A549 (cell line): Measurements from ENCODE around the gene ERP29. TPM values are rescaled to one million over a fixed set of nuclear protein-coding genes. Genes with fewer than 3 reads are reported as not detected.
A peak's percentile ranks its signal among the peaks of the same experiment; 100 is the strongest.
"Not testable (repeated sequence)": the region's sequence is repeated elsewhere in the genome, so short reads cannot be mapped to it uniquely, and the experiment has no call there.

Experiments
- ATAC-seq, 2 experiments: fragments of 200-7000 bp in 1 of 2; fragments of >200 bp in 1 of 2; cut with Nextera tagmentation in 1 of 2; cut with Tn5 transposase in 1 of 2; 3 replicates each; pipeline versions ENCODE4 v1.8.0 to v1.9.1; 2018 to 2020; ENCODE audit warnings: mild to moderate bottlenecking in 1 of 2, moderate library complexity in 1 of 2
- CTCF ChIA-PET: fragments of 300-600 bp; sonication (Branson Sonifier 250); formaldehyde crosslinking; extraction: SDS; loops from one replicate; lab custom pipeline; 2021; ENCODE audit warnings: antibody characterized with exemption, inconsistent platforms; lab: Yijun Ruan, JAX
- POLR2A ChIA-PET: fragments of 350-600 bp; formaldehyde crosslinking; extraction: SDS; loops from one replicate; lab custom pipeline; 2021; ENCODE audit warnings: antibody characterized with exemption, inconsistent platforms; lab: Yijun Ruan, JAX
- DNase-seq, 2 experiments: peaks; one replicate each; pipeline versions ENCODE4 v3.0.0 to v3.0.0-alpha.2; 2011 to 2016; ENCODE audit warnings: low read depth in 1 of 2, low spot score in 1 of 2
- FAIRE-seq: peaks from 2 replicates; lab custom pipeline; 2011; peaks lifted over from hg19 to GRCh38; lab: Jason Lieb, UNC
- H3K27ac ChIP-seq, 2 experiments: fragments of >200 bp; sonication (Bioruptor Twin); formaldehyde crosslinking; 3 replicates each; pipeline ENCODE4 v1.5.1; 2016 to 2017
- H3K4me1 ChIP-seq: fragments of >200 bp; sonication (Bioruptor Twin); formaldehyde crosslinking; 3 replicates; pipeline ENCODE4 v1.6.1; 2016
- H3K4me2 ChIP-seq: fragments of >200 bp; sonication (Bioruptor Twin); formaldehyde crosslinking; 3 replicates; pipeline ENCODE4 v1.6.1; 2016
- H3K4me3 ChIP-seq: fragments of >200 bp; sonication (Bioruptor Twin); formaldehyde crosslinking; 3 replicates; pipeline ENCODE4 v1.5.1; 2016
- H3K9me3 ChIP-seq: fragments of >200 bp; sonication (Bioruptor Twin); formaldehyde crosslinking; 3 replicates; pipeline ENCODE4 v1.6.1; 2016
- BHLHE40 ChIP-seq: IDR thresholded peaks from 2 replicates; pipeline ENCODE4 v1.6.1; 2012; ENCODE audit warnings: low read depth, low read length, inconsistent platforms
- CBX8 ChIP-seq: fragments of 200-600 bp; sonication (generic); IDR thresholded peaks from 2 replicates; pipeline ENCODE4 v1.6.1; 2016
- CEBPB ChIP-seq, 2 experiments: fragments of >200 bp in 1 of 2; sonication (Bioruptor Twin) in 1 of 2; formaldehyde crosslinking in 1 of 2; IDR thresholded peaks; 2 replicates each; pipeline ENCODE4 v1.6.1; 2012 to 2016
- CHD4 ChIP-seq: fragments of 200-600 bp; sonication (generic); IDR thresholded peaks from 2 replicates; pipeline ENCODE4 v1.6.1; 2016; ENCODE audit warnings: antibody characterized with exemption, mild to moderate bottlenecking, borderline replicate concordance
- EHF ChIP-seq: fragments of 250-450 bp; sonication (Bioruptor Pico); IDR thresholded peaks from 2 replicates; pipeline ENCODE4 v1.5.0; 2020; ENCODE audit warnings: mild to moderate bottlenecking
- FOXS1 ChIP-seq: fragments of 250-450 bp; sonication (Bioruptor Pico); IDR thresholded peaks from 2 replicates; pipeline ENCODE4 v1.5.0; 2020; ENCODE audit warnings: mild to moderate bottlenecking, moderate library complexity
- HOXA7 ChIP-seq: fragments of 250-450 bp; sonication (Bioruptor Pico); IDR thresholded peaks from 2 replicates; pipeline ENCODE4 v1.5.0; 2020; ENCODE audit warnings: mild to moderate bottlenecking, moderate library complexity
- HOXB13 ChIP-seq: fragments of 250-450 bp; sonication (Bioruptor Pico); IDR thresholded peaks from 2 replicates; pipeline ENCODE4 v1.5.0; 2020; ENCODE audit warnings: low read depth, mild to moderate bottlenecking, moderate library complexity
- KDM5A ChIP-seq: fragments of 200-600 bp; sonication (generic); IDR thresholded peaks from 2 replicates; pipeline ENCODE4 v1.6.1; 2016; ENCODE audit warnings: antibody characterized with exemption, mild to moderate bottlenecking
- MAZ ChIP-seq: fragments of 150-350 bp; IDR thresholded peaks from 2 replicates; pipeline ENCODE4 v1.6.1; 2014; ENCODE audit warnings: antibody characterized with exemption, low read depth, low read length, borderline replicate concordance
- MYC ChIP-seq: IDR thresholded peaks from 2 replicates; pipeline ENCODE4 v1.6.1; 2012; ENCODE audit warnings: mild to moderate bottlenecking, inconsistent platforms, low read length, improper control_type of control experiment, borderline replicate concordance
- NPAS2 ChIP-seq: fragments of 250-450 bp; sonication (Bioruptor Pico); IDR thresholded peaks from 2 replicates; pipeline ENCODE4 v1.8.0; 2022; ENCODE audit warnings: mild to moderate bottlenecking, moderate library complexity, borderline replicate concordance
- NR3C1 ChIP-seq: fragments of >200 bp; sonication (Bioruptor Twin); formaldehyde crosslinking; IDR thresholded peaks from 3 replicates; pipeline ENCODE4 v1.6.1; 2017
- PBX3 ChIP-seq: IDR thresholded peaks from 2 replicates; pipeline ENCODE4 v1.6.1; 2012
- POLR2A ChIP-seq: IDR thresholded peaks from 2 replicates; pipeline ENCODE4 v1.6.1; 2012; ENCODE audit warnings: mild to moderate bottlenecking, low read length
- POLR2AphosphoS2 ChIP-seq: conservative IDR thresholded peaks from 2 replicates; pipeline ENCODE4 v1.6.1; 2012; ENCODE audit warnings: low read length, improper control_type of control experiment, inconsistent platforms
- RAD21 ChIP-seq, 2 experiments: fragments of >200 bp in 1 of 2; sonication (Bioruptor Twin) in 1 of 2; formaldehyde crosslinking in 1 of 2; IDR thresholded peaks in 1 of 2; conservative IDR thresholded peaks in 1 of 2; 2 replicates in 1 of 2; 3 replicates in 1 of 2; pipeline ENCODE4 v1.6.1; 2012 to 2018; ENCODE audit warnings: inconsistent platforms in 1 of 2
- RARB ChIP-seq: fragments of 250-450 bp; sonication (Bioruptor Pico); IDR thresholded peaks from 2 replicates; pipeline ENCODE4 v1.8.0; 2021; ENCODE audit warnings: mild to moderate bottlenecking, moderate library complexity
- RNF2 ChIP-seq: fragments of 200-600 bp; sonication (generic); IDR thresholded peaks from 2 replicates; pipeline ENCODE4 v1.6.1; 2016; ENCODE audit warnings: low read depth, mild to moderate bottlenecking, antibody characterized with exemption, moderate library complexity, borderline replicate concordance
- SMC3 ChIP-seq: fragments of >200 bp; sonication (Bioruptor Twin); formaldehyde crosslinking; IDR thresholded peaks from 3 replicates; pipeline ENCODE4 v1.6.1; 2018; ENCODE audit warnings: inconsistent platforms
- USF2 ChIP-seq: fragments of 450-650 bp; IDR thresholded peaks from 2 replicates; pipeline ENCODE4 v1.6.1; 2014; ENCODE audit warnings: antibody characterized with exemption
- ZC3H11A ChIP-seq: fragments of 450-650 bp; IDR thresholded peaks from 2 replicates; pipeline ENCODE4 v1.6.1; 2014; ENCODE audit warnings: antibody characterized with exemption, mild to moderate bottlenecking
- ZNF302 ChIP-seq: fragments of 250-450 bp; sonication (Bioruptor Pico); IDR thresholded peaks from 2 replicates; pipeline ENCODE4 v1.9.0; 2021; ENCODE audit warnings: inconsistent platforms, mild to moderate bottlenecking, moderate library complexity
- WGBS: methylation state at CpG from one replicate; pipeline ENCODE4 v1.1.6; 2017; ENCODE audit errors: missing lambda C conversion rate; 5-methylcytosine and 5-hydroxymethylcytosine counted together
- polyA plus RNA-seq, 4 experiments: library from polyadenylated mRNA; depleted of rRNA in 3 of 4; stranded (reverse); fragments of >200 nt; fragmentation: RNase III in 1 of 4; extraction: RNeasy Plus Mini Kit Qiagen cat#74134 plus additional on column Dnase treatment in 1 of 4; gene quantifications; 2 replicates in 3 of 4; 3 replicates in 1 of 4; pipeline ENCODE4 v1.2.3, GENCODE V29; 2011 to 2017
- TF ChIP-seq, protein P1 (sequence below): IDR thresholded peaks from 2 replicates; pipeline ENCODE4 v1.6.1; 2012; ENCODE audit warnings: low read depth, borderline replicate concordance
- TF ChIP-seq, protein P2 (sequence below): fragments of 150-350 bp; IDR thresholded peaks from 2 replicates; pipeline ENCODE4 v1.6.1; 2014; ENCODE audit warnings: low read depth, mild to moderate bottlenecking, low read length

The ERP29 gene
- polyA plus RNA-seq, 2 of the 4 experiments (the other 2 are of a cell fraction) = 115 to 157 TPM

DNA sequence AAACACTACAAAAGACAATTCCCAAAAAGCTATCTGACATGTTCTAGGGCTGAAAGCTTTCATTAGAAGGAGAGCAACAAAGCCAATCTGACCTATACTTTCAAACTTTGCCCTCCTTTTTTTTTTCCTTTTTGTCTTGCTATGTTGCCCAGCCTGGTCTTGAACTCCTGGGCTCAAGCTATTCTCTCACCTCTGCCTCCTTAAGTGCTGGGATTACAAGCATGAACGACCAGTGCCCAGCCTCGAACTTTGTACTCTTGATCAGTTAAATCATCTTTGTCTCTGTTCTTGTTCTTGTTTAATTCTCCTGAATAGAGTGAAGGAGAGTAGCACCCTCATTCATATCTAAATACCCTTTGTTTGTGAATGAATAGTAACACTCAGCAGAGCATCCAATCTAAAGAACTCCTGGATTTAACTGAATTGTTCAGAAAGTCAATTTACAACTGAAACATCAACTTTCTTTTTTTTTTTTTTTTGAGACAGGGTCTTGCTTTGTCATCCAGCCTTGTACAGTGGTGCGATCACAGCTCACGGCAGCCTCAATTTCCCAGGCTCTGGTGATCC lies 22.1 kb downstream of the ERP29 start:
- no peak overlapping the region for H3K27ac ChIP-seq
- CTCF ChIA-PET = interaction anchor here (0.5 to 2.5 kb wide), 3 partner anchors 14 to 61 kb away, joined by 3 to 8 read pairs (median 3); no protein-coding TSS in a partner anchor
- H3K4me2 ChIP-seq = no peak overlapping the region
- no peaks in the 10 kb centered on the region for H3K9me3 ChIP-seq
- POLR2A ChIA-PET = no interaction called here
- DNase-seq (no peak), FAIRE-seq (no peak), ATAC-seq (no peak)
- H3K4me1 ChIP-seq = no peaks in the 10 kb centered on the region
- TF ChIP-seq FOXS1 (CRISPR knock-in tag) = no peak
- TF ChIP-seq RNF2 = no peak
- no peak for TF ChIP-seq POLR2AphosphoS2
- TF ChIP-seq NR3C1 = no peak
- WGBS = 92% methylated on average over 4 of the region's 4 CpGs
- H3K4me3 ChIP-seq = no peak overlapping the region

DNA sequence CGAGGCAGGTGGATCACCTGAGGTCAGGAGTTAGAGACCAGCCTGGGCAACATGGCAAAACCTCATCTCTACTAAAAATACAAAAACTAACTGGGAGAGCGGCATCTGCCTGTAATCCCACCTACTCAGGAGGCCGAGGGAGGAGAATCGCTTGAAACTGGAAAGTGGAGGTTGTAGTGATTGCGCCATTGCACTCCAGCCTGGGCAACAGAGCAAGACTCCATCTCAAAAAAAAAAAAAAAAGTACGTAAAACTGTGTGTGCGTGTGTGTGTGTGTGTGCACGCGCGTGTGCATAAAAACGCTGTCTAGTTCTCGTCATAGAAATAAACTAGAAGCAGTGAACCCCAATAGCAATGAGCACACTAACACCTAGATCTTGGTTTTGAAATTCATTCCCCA lies 23.4 kb downstream of the ERP29 start:
- H3K27ac ChIP-seq, POLR2A ChIA-PET, H3K4me1 ChIP-seq, H3K9me3 ChIP-seq, H3K4me2 ChIP-seq, FAIRE-seq, H3K4me3 ChIP-seq, ATAC-seq, DNase-seq: not testable (repeated sequence)
- CTCF ChIA-PET = interaction anchor here (0.6 to 0.8 kb wide), 2 partner anchors 19 to 350 kb away, joined by 3 read pairs; no protein-coding TSS in a partner anchor
- WGBS = 91% methylated on average over 12 of the region's 12 CpGs
- TF ChIP-seq CEBPB (IDR thresholded peaks at IDR 0.05) = peak in 1 of 2 experiments; percentile 48; a peak in 1 of 4 replicates

DNA sequence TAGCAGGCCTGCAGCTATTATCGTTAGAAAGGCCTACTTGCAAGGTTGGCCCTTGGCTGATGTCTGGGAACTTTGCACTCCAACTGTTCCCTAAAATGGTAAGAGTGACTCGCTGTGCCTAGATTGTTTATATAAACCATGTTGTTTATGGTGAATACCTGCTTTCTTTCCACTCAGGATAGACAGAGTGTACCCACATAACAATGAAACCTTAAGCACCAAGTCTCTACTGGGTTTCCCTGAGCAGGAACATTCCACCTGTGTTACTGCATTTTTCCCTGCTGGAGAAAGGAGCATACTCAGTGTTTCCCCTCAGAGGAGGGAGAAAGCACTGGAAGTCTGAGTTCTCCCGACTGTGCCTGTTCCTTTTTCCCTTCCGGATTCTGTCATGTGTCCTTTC lies 32.8 kb downstream of the ERP29 start:
- ChIA-PET CTCF (no interaction called here), POLR2A (no interaction called here)
- DNase-seq (no peak), ATAC-seq (no peak), FAIRE-seq (no peak)
- Histone ChIP-seq H3K9me3 (no peaks in the 10 kb centered on the region), H3K27ac (no peak overlapping the region), H3K4me1 (no peaks in the 10 kb centered on the region), H3K4me2 (no peak overlapping the region), H3K4me3 (no peak overlapping the region)
- TF ChIP-seq EHF (CRISPR knock-in tag) (no peak), RARB (CRISPR knock-in tag) (no peak), CHD4 (no peak), RNF2 (no peak), KDM5A (no peak), FOXS1 (CRISPR knock-in tag) (no peak)
- WGBS = 89% methylated on average over 4 of the region's 4 CpGs

GRCh38 chr12:112049351-112049750 lies 36.1 kb downstream of the ERP29 start:
- CTCF ChIA-PET = interaction anchor here (1.1 to 2.2 kb wide), 4 partner anchors 9 to 27 kb away, joined by 3 to 8 read pairs (median 4); no protein-coding TSS in a partner anchor
- no peak overlapping the region for H3K4me2 ChIP-seq
- no peak for ATAC-seq

More at GRCh38 chr12:112049351-112049750, 36.1 kb downstream of the ERP29 start:
- 92% methylated on average over 13 of the region's 13 CpGs for WGBS
- Histone ChIP-seq H3K4me1 (no peaks in the 10 kb centered on the region), H3K4me3 (no peak overlapping the region), H3K9me3 (no peaks in the 10 kb centered on the region), H3K27ac (no peak overlapping the region)
- POLR2A ChIA-PET = no interaction called here
- no peak for FAIRE-seq
- no peak for TF ChIP-seq USF2
- TF ChIP-seq RAD21 (conservative IDR thresholded peaks at IDR 0.05 in 1 of 2, IDR thresholded peaks at IDR 0.05 in 1 of 2) = no peak
- TF ChIP-seq MYC = no peak
- no peak for TF ChIP-seq MAZ
- no peak for TF ChIP-seq HOXA7 (CRISPR knock-in tag)
- TF ChIP-seq ZC3H11A = no peak
- TF ChIP-seq PBX3 = no peak
- TF ChIP-seq NPAS2 (CRISPR knock-in tag) = no peak
- TF ChIP-seq ZNF302 (CRISPR knock-in tag) = no peak
- TF ChIP-seq, protein P1, sequence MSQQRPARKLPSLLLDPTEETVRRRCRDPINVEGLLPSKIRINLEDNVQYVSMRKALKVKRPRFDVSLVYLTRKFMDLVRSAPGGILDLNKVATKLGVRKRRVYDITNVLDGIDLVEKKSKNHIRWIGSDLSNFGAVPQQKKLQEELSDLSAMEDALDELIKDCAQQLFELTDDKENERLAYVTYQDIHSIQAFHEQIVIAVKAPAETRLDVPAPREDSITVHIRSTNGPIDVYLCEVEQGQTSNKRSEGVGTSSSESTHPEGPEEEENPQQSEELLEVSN = no peak
- no peak for TF ChIP-seq BHLHE40
- no peak for TF ChIP-seq CHD4
- no peak for TF ChIP-seq POLR2A
- no peak for TF ChIP-seq SMC3
- TF ChIP-seq RNF2 = no peak
- TF ChIP-seq, protein P2, sequence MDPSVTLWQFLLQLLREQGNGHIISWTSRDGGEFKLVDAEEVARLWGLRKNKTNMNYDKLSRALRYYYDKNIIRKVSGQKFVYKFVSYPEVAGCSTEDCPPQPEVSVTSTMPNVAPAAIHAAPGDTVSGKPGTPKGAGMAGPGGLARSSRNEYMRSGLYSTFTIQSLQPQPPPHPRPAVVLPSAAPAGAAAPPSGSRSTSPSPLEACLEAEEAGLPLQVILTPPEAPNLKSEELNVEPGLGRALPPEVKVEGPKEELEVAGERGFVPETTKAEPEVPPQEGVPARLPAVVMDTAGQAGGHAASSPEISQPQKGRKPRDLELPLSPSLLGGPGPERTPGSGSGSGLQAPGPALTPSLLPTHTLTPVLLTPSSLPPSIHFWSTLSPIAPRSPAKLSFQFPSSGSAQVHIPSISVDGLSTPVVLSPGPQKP = no peak
- TF ChIP-seq HOXB13 (CRISPR knock-in tag) = no peak
- TF ChIP-seq CBX8 = no peak
- no peak for DNase-seq
